ENCODE data around the gene CCDC187.

DNA sequence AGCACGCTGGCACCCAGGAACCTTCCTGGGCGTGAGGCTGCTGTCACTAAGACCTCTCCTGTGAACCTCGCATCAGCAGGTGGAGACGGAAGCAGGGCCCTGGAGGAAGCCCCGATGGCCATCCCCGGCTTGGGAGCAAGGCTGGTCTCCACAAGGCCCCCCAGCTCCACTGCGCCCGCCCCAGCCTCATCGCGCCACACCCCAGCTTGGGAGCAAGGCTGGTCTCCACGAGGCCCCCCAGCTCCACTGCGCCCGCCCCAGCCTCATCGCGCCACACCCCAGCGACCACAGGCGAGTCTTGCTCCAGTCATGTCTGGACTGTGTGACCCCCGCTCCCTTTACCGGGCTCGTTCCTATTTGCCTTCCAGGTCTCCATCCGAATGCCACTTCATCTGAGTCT lies 69.3 kb downstream of the CCDC187 start:
- TF ChIP-seq, protein P1, sequence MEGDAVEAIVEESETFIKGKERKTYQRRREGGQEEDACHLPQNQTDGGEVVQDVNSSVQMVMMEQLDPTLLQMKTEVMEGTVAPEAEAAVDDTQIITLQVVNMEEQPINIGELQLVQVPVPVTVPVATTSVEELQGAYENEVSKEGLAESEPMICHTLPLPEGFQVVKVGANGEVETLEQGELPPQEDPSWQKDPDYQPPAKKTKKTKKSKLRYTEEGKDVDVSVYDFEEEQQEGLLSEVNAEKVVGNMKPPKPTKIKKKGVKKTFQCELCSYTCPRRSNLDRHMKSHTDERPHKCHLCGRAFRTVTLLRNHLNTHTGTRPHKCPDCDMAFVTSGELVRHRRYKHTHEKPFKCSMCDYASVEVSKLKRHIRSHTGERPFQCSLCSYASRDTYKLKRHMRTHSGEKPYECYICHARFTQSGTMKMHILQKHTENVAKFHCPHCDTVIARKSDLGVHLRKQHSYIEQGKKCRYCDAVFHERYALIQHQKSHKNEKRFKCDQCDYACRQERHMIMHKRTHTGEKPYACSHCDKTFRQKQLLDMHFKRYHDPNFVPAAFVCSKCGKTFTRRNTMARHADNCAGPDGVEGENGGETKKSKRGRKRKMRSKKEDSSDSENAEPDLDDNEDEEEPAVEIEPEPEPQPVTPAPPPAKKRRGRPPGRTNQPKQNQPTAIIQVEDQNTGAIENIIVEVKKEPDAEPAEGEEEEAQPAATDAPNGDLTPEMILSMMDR (IDR thresholded peaks at IDR 0.05 in 8 of 11, conservative IDR thresholded peaks at IDR 0.05 in 3 of 11), result no peak
- TF ChIP-seq POLR2AphosphoS5 (IDR thresholded peaks at IDR 0.05) (no peak), POLR2A (IDR thresholded peaks at IDR 0.05) (no peak)

Measured in spleen (tissue), 7 donors.